ENCODE measurements around the gene B3GNT7. TPM values are rescaled to one million over a fixed set of nuclear protein-coding genes. Genes with fewer than 3 reads are reported as not detected.

The B3GNT7 gene
- polyA plus RNA-seq, 1 experiment = 0.15 TPM

DNA sequence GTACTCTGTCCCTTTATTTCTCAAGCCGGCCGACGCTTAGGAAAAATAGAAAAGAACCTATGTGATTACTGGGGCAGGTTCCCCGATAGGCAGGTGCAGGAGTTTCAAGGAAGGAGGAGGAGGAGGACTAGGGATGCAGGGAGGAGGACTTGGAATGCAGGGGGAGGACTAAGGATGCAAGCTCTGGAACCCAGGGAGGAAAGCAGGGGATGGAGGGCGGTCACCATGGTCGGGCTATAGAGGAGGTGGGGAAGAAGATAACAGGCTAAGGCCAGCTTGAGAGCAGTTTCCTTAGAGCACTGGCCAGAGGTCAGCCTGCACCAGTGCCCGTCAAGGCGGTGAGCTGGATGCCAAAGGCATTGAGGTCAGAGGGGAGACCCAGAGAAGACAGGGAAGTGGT lies 18.7 kb upstream of the B3GNT7 start:
- CTCF ChIA-PET = no interaction called here
- peaks cover 3% of the 10 kb centered on the region; the same call in 1 of the 2 replicates for H3K36me3 ChIP-seq (ENCODE audit: control insufficient read depth, insufficient read depth, low read length)
- POLR2A ChIA-PET = no interaction called here
- H3K27me3 ChIP-seq (ENCODE audit: control insufficient read depth, insufficient read depth, low read length) = peaks cover 2% of the 10 kb centered on the region; the same call in 1 of the 2 replicates
- no peak for DNase-seq (ENCODE audit: low read depth)
- no peak overlapping the region for H3K4me3 ChIP-seq (ENCODE audit: low read depth, low read length)
- TF ChIP-seq CTCF (IDR thresholded peaks at IDR 0.05; ENCODE audit: insufficient read depth, low read depth, low read length) = no peak

DNA sequence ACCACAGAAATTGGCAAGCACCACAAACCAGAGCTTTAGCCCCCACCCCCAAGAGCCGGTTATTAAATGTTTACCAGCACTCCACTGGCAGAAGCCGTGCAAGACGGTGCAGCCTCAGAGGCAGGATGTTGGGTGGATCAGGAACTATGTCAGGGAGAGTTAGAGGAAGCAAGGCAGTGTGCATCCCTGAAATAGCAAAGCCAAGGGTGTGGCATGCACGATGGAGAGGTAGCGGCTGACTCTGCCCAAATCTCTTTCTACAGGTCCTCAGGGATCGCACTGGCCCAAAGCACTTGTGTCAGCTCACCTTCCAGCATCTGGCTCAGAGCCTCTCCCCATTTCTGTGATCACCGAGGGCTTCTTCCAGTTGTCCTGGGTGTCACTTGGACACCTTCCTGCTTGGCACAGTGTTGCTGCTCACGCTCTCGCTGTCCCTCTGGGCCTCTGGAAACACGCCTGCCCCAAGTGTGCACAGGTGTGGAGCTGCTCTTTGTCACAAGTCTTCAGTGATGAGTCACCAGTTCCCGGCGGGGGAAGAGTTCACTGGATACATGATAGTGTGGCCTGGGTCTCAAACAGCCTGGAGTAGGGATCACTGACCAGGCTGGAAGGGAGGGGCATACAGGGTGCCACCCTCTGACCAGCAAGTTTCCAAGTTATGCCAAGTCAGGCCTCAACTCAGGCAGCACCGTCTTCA lies 17.3 kb upstream of the B3GNT7 start:
- ChIA-PET POLR2A (no interaction called here), CTCF (no interaction called here)
- DNase-seq (ENCODE audit: low read depth) = no peak
- no peak overlapping the region for H3K4me3 ChIP-seq (ENCODE audit: low read depth, low read length)
- H3K36me3 ChIP-seq (ENCODE audit: control insufficient read depth, insufficient read depth, low read length) = no peaks in the 10 kb centered on the region
- no peak for TF ChIP-seq CTCF (IDR thresholded peaks at IDR 0.05; ENCODE audit: insufficient read depth, low read depth, low read length)
- peaks cover 2% of the 10 kb centered on the region; the same call in 1 of the 2 replicates for H3K27me3 ChIP-seq (ENCODE audit: control insufficient read depth, insufficient read depth, low read length)

DNA sequence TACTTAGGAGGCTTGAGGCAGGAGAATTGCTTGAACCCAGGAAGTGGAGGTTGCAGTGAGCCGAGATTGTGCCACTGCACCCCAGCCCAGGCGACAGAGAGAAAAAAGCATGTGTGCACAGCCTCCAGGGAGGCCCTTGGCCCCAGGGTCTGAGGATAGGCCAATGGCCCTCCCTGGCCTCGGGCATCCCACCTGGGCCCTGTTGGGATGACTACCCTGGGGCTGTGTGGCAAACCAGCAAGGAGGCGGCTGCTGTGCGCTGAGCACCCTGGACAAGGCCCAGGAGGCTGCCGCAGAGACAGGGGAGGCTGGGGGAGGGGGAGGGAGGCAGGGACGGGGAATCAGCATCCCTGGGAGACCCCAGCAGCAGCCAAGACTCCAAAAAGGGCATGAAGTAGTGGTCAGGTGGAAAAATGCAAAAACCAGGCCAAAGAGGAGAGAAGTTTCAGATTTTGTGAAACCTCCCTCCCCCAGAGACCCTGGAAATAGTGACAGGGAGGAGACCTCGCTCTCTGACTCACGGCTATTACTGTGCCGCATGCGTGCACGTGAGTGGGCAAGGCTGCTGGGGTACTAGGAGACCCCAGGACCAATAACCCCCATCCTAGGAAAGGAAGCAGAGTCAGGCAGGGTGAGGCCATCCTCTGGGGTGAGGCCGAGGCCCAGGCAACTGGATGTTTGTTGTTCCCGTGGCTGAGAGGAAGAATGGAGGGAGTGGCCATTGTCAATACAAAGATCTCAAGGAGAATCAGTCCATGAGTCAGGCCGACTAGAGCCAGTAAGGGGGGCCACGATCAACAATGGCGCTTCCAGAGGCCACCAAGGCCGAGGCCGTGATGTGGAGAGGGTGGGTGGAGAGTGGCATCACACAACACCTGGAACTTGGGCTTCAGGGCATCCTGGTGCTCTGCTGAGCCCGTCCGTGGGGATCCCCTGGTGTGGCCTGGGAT lies 16.0 kb upstream of the B3GNT7 start:
- no peak for TF ChIP-seq CTCF (IDR thresholded peaks at IDR 0.05; ENCODE audit: insufficient read depth, low read depth, low read length)
- CTCF ChIA-PET = no interaction called here
- no peak for DNase-seq (ENCODE audit: low read depth)
- POLR2A ChIA-PET = no interaction called here
- no peaks in the 10 kb centered on the region for H3K36me3 ChIP-seq (ENCODE audit: control insufficient read depth, insufficient read depth, low read length)
- no peak overlapping the region for H3K4me3 ChIP-seq (ENCODE audit: low read depth, low read length)
- H3K27me3 ChIP-seq (ENCODE audit: control insufficient read depth, insufficient read depth, low read length) = peaks cover 2% of the 10 kb centered on the region; the same call in 1 of the 2 replicates

GRCh38 chr2:231380307-231380706 lies 15.2 kb upstream of the B3GNT7 start:
- Histone ChIP-seq H3K36me3 (ENCODE audit: control insufficient read depth, insufficient read depth, low read length) (no peaks in the 10 kb centered on the region), H3K27me3 (ENCODE audit: control insufficient read depth, insufficient read depth, low read length) (peaks cover 2% of the 10 kb centered on the region; the same call in 1 of the 2 replicates), H3K4me3 (ENCODE audit: low read depth, low read length) (no peak overlapping the region)
- CTCF ChIA-PET = no interaction called here
- DNase-seq (ENCODE audit: low read depth) = no peak
- POLR2A ChIA-PET = no interaction called here
- TF ChIP-seq CTCF (IDR thresholded peaks at IDR 0.05; ENCODE audit: insufficient read depth, low read depth, low read length) = no peak
